IPS-18c (cell line): ENCODE results near the gene EPHA3.

ENCODE experiments used
- H3K4me3 ChIP-seq: 2 replicates; pipeline ENCODE4 v1.7.0; 2013; ENCODE audit warnings: low read depth, mild to moderate bottlenecking, low read length, moderate library complexity; ENCODE audit not compliant: insufficient read depth
- H3K9me3 ChIP-seq: one replicate; pipeline ENCODE4 v1.6.1; 2013; ENCODE audit warnings: mild to moderate bottlenecking, low read length, moderate library complexity; ENCODE audit not compliant: control insufficient read depth, insufficient read depth

Gene EPHA3

DNA sequence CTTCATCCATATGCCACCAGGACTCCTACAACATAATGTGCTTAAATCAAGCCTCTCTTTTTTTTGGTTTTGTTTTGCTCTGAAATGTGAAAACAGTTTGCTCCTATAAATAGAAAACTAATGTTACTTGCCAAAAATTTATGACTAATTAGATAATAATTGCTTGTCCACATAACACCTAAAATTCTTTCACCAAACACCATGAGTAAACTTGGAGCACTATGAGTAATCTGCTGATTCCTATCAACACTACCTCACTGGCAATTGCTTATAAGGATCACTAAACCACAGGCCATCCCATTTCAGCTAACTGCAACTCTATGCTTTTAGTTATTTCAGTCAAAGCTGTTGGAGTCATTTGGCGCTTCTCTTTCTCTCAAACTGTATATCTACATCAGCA lies 252.7 kb downstream of the EPHA3 start:
- Histone ChIP-seq H3K9me3 (no peaks in the 10 kb centered on the region), H3K4me3 (no peak overlapping the region)

DNA sequence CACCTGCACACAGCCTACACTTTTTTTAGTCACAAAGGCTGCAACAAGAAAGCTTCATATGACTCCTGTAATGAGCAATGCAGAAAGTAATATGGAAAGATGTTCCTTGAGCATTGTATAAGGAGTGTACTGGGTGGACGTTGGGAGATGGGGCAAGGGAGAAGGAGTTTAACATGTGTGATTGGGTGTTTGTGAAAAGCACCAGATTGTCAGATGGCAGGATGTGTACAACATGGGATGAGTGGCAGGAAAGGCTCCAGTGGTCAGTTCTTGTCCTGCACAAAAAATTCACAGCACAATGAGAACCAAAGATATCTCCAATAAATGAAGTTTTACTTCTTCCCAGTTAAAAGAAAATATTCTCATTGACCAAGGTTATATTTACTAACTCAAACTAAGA lies 255.1 kb downstream of the EPHA3 start:
- Histone ChIP-seq H3K4me3 (no peak overlapping the region), H3K9me3 (no peaks in the 10 kb centered on the region)

DNA sequence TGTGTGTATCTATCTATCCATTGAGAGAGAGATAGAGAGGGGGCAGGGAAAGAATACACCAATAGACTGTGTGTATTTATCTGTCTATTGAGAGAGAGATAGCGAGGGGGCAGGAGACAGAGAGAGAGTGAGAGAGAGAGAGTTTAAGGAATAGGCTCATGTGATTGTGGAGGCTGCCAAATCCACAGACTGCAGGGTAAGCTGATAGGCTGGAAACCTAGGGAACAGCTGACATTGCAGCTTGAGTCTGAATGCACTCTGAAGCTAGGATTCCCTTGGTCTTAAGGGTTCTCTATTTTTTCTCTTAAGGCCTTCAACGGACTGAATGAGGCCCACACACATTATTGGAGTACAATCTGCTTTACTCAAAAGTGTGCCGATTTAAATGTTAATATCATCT lies 255.8 kb downstream of the EPHA3 start:
- H3K4me3 ChIP-seq = no peak overlapping the region
- no peaks in the 10 kb centered on the region for H3K9me3 ChIP-seq

DNA sequence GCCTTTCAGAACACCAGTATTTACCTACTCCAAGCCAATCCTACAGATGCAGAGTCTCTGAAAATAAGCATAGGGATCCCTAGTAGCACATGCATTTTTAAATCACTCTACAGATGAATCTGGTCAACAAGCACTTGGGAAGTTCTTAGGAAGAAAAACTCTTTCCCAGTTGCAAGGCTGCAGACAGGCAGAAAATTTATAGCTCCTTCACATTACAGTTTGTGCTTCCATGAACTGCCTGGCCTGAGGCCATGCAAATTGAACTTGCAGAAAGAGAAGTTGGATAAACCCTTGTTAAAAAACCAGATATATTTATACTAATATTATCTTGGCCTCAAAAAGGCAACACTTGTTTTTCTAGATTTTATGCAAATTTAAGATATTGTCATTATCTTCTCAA lies 256.9 kb downstream of the EPHA3 start:
- Histone ChIP-seq H3K9me3 (no peaks in the 10 kb centered on the region), H3K4me3 (no peak overlapping the region)

- no peak overlapping the region for H3K4me3 ChIP-seq
- no peaks in the 10 kb centered on the region for H3K9me3 ChIP-seq
Observed at GRCh38 chr3:89367166-89367565, 259.7 kb downstream of the EPHA3 start.

DNA sequence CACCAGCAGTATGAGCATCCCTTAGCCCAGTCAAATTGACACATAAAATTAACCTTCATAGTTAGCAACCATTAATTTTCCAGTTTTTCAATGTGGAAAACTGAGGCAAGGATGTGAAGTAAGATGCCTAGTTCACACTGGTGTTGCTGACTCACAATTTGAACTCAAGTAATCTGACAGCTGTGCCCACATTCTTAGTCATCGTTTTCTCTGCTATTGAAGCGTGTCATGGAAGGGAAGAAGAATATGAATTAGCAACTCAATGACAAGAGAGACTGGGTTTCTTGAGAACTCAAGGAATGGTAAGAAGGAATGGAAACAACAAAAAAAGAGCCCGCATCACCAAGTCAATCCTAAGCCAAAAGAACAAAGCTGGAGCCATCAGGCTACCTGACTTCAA lies 261.4 kb downstream of the EPHA3 start:
- no peaks in the 10 kb centered on the region for H3K9me3 ChIP-seq
- no peak overlapping the region for H3K4me3 ChIP-seq

DNA sequence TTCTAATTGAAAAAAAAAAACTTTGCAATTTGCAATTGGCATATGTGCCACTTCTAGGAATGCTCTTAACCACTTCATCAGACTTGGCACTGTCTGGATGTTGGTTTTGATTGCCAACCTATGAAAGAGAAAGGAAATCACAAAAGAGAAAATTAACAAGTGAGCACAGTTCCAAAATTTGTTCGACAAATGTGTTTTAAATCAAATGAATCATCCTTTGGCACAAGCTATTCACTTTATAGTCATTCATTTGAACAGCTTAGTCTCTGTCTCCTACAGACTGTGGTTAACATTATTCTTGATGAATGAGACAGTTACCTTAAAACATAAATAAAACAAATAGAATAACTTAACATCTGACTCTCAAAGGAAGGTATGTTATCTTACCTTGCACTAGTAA lies 265.0 kb downstream of the EPHA3 start:
- H3K9me3 ChIP-seq = no peaks in the 10 kb centered on the region
- no peak overlapping the region for H3K4me3 ChIP-seq

- Histone ChIP-seq H3K4me3 (no peak overlapping the region), H3K9me3 (no peaks in the 10 kb centered on the region)
Observed at GRCh38 chr3:89373434-89373833, 266.0 kb downstream of the EPHA3 start.

DNA sequence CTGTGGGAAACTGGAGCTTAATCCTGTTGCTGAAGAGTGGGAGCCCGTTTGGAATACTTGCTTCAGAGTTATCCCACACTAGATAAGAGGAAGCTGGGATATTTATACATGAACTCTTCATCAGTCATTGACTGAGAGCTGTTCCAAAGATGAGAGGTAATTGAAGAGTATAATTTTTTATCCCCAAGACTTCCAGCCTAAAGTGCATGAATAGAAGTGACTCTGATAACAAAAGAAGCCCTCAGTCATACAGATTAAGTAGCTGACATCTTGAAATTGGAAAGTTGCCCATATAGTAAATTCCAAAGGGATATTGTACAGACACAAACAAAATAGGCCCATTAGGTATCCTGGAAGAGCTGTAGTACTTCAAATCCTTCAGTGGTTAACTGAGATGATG lies 268.0 kb downstream of the EPHA3 start:
- Histone ChIP-seq H3K4me3 (no peak overlapping the region), H3K9me3 (no peaks in the 10 kb centered on the region)

GRCh38 chr3:89380016-89380415 lies 272.6 kb downstream of the EPHA3 start:
- Histone ChIP-seq H3K9me3 (no peaks in the 10 kb centered on the region), H3K4me3 (no peak overlapping the region)

DNA sequence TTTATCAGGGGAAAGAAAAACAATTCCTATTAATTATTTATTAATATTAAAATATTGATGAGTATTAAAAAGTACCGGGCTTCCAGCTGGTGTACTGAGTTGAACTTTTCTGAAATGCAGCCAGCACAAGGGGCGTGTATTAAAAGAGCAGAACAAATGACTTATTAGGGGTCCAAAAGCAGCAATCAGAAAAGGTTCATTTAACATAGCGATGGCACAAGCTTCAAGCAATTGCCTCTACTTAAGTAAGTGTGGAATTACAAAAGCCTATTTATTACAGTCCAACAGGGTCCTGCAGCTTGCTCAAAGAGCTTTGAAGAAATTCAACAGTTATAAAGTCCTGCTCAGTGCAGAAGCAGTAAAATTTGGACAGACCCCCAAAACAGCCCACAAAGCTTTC lies 285.6 kb downstream of the EPHA3 start:
- no peak overlapping the region for H3K4me3 ChIP-seq
- no peaks in the 10 kb centered on the region for H3K9me3 ChIP-seq

DNA sequence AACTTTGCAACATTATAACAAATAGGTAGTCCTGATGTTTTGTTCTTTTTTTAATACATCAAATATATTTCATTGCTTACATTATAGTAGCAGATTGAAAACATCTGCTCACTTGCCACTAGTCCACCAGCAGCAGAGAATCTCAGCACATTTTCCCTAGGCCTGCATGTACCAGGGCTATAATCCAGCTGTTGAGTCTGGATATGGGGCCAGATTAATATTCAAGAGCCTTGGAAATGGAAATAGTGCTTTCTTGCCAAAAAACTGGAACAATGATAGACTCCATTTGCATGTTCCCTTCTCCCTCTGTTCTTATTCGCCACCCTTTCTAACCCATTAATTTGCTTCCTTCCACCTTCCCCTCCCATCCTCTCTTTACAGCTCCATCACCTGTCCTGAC lies 288.0 kb downstream of the EPHA3 start:
- H3K9me3 ChIP-seq = no peaks in the 10 kb centered on the region
- H3K4me3 ChIP-seq = no peak overlapping the region

GRCh38 chr3:89395996-89396395 lies 288.6 kb downstream of the EPHA3 start:
- Histone ChIP-seq H3K4me3 (no peak overlapping the region), H3K9me3 (no peaks in the 10 kb centered on the region)

DNA sequence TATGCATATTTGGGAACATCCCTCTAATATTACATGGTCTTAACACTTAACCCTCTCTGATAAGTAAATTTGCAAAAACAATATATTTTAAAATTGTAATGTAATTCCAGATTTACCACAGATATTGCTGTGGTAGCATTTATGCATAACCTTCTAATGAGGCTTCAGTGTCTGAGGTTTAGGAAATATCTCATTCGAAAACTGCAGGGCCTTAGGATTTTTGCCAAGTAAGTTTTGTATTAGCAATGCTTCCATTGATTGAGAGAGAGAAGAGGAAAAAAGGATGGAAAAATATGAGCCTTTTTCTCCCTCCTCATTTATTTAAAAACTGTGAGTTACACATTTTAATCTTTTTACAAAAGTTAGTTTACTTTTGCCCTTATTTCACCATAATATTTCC lies 294.6 kb downstream of the EPHA3 start:
- no peaks in the 10 kb centered on the region for H3K9me3 ChIP-seq
- H3K4me3 ChIP-seq = no peak overlapping the region

DNA sequence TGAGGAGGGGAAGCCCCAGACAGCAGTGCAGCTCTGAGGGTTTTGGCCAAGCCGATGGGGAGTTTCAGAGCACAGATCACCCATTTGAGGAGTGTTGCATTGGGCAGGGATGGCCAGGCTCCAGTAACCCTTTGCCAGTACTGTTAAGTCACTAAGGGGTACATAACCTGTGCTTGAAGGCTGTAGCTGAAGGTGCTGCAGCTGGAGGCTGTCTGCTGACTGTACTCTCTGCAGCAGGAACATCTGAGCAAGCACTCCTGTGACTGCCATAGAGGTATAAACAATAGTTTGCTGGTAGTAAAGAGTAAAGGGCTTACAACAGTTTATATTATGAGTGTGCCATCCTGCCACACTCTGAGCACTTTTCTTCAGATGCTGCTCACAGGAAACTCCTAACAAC lies 297.8 kb downstream of the EPHA3 start:
- Histone ChIP-seq H3K9me3 (no peaks in the 10 kb centered on the region), H3K4me3 (no peak overlapping the region)

- H3K4me3 ChIP-seq = no peak overlapping the region
- no peaks in the 10 kb centered on the region for H3K9me3 ChIP-seq
Observed at GRCh38 chr3:89405593-89405992, 298.2 kb downstream of the EPHA3 start.

- Histone ChIP-seq H3K9me3 (no peaks in the 10 kb centered on the region), H3K4me3 (no peak overlapping the region)
Observed at GRCh38 chr3:89411201-89411600, 303.8 kb downstream of the EPHA3 start.

DNA sequence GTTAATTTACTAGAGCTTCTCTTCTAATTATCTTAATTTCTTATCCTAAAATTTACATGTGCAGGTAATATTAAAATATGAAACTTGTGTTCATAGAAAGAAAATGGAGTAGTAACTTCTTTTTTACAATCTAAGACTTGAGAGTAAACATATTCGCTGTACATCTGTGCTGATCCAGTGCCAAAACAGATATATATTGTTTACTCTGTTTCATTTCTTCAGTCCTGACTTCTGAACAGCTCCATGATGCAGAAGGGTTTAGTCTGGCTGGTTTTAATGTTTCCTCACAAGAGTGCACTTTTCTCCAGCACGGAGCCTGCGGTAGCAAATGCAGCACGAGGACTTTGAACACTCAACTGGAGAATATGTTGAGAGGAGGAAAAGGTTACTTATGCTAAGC lies 306.8 kb downstream of the EPHA3 start:
- Histone ChIP-seq H3K4me3 (no peak overlapping the region), H3K9me3 (no peaks in the 10 kb centered on the region)

DNA sequence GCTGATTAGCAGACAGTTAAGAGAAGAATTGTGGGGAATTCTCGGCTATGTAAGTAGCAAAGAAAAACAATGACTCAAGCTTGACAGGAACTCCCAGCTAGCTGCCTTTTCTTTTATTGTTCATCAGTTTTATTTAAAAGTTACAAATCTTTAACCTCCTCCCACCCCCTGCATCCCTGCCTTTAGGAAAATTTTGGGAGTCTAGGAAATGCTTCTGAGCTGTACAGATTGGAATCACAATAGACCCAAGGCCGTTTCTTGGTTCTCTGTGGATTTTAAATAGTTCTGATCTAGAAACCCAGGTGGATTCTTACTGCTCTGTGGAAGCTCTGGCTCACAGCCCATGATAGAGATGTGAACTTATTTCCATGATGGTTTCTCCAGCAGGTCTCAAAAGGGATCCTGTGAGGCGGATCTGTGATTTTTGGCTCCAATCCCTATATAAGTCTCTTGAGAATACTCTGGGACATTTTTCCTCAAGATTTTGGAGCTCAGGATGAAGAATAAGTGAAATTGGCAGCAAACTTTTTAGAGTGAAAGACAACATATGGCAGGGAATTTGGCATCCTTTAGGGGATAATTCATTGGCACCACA lies 312.3 kb downstream of the EPHA3 start:
- H3K4me3 ChIP-seq = no peak overlapping the region
- no peaks in the 10 kb centered on the region for H3K9me3 ChIP-seq
